Omental fat pad (tissue), 4 donors: Measurements from ENCODE around the gene ZC3H7A. TPM values are rescaled to one million over a fixed set of nuclear protein-coding genes. Genes with fewer than 3 reads are reported as not detected.
"Not testable (repeated sequence)": the region's sequence is repeated elsewhere in the genome, so short reads cannot be mapped to it uniquely, and the experiment has no call there.

Source experiments
- ATAC-seq: fragments of 150-250 bp; one replicate; pipeline ENCODE4 v1.9.1; 2016; ENCODE audit warnings: mild to moderate bottlenecking, moderate library complexity; ENCODE audit not compliant: low FRiP score
- DNase-seq: peaks from one replicate; pipeline ENCODE4 v3.0.0-alpha.2; 2019; ENCODE audit warnings: low spot score
- total RNA-seq, 4 donors: library from RNA; depleted of rRNA; stranded (reverse); fragments of >200 nt; gene quantifications; one replicate each; pipeline ENCODE4 v1.1.0, GENCODE V29; 2016
- TF ChIP-seq, protein P1 (sequence below), 3 donors: fragments of 450-650 bp; IDR thresholded peaks; one replicate each; pipeline ENCODE4 v1.5.1; 2016 to 2017; ENCODE audit warnings: antibody characterized with exemption in 3 of 3, mild to moderate bottlenecking in 3 of 3, moderate library complexity in 2 of 3

ZC3H7A gene
- total RNA-seq, 4 donors from 2014 or later, result 38.0 to 74.7 (median 53.6) TPM

DNA sequence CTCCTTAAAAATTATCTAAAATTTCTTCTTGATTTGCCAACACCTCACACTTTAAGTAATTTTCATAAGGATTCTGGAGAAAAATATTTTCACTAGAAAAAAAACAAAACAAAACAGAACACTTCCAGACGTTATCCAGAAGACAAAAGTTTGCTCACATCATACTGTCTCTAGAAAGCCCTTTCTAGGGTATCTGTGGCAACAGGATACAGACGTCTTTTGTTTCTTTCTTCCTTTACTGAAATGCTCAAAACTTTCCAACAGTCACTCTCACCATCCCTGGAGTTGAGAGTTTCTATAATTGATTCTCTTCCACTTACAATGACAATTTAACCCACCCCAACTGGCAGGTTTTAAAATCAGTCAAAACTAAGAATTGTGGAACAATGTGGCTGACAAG lies 2.6 kb downstream of the ZC3H7A start:
- TF ChIP-seq, protein P1, sequence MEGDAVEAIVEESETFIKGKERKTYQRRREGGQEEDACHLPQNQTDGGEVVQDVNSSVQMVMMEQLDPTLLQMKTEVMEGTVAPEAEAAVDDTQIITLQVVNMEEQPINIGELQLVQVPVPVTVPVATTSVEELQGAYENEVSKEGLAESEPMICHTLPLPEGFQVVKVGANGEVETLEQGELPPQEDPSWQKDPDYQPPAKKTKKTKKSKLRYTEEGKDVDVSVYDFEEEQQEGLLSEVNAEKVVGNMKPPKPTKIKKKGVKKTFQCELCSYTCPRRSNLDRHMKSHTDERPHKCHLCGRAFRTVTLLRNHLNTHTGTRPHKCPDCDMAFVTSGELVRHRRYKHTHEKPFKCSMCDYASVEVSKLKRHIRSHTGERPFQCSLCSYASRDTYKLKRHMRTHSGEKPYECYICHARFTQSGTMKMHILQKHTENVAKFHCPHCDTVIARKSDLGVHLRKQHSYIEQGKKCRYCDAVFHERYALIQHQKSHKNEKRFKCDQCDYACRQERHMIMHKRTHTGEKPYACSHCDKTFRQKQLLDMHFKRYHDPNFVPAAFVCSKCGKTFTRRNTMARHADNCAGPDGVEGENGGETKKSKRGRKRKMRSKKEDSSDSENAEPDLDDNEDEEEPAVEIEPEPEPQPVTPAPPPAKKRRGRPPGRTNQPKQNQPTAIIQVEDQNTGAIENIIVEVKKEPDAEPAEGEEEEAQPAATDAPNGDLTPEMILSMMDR (IDR thresholded peaks at IDR 0.05), result no peak
- ATAC-seq, result no peak
- DNase-seq, result no peak

DNA sequence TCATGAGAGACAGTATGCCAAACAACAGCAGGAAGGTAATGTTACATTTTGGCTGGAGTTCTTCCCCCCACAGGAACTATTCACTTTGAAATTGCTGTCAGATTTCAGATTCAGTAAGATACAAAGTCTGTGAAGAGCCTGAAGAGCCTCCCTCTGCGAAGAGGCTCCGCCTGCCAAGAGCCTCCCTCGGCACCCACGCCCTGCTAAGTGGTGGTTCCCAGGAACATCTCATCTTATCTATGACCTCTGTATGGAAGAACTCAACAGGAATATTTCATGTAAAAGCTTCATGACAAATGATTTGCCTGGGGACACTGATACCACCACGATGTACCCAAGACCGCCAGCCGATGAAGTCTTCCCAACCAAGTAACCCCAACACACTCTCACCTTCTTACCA lies 3.2 kb downstream of the ZC3H7A start:
- DNase-seq (no peak), ATAC-seq (no peak)
- TF ChIP-seq, protein P1 (IDR thresholded peaks at IDR 0.05), result no peak

DNA sequence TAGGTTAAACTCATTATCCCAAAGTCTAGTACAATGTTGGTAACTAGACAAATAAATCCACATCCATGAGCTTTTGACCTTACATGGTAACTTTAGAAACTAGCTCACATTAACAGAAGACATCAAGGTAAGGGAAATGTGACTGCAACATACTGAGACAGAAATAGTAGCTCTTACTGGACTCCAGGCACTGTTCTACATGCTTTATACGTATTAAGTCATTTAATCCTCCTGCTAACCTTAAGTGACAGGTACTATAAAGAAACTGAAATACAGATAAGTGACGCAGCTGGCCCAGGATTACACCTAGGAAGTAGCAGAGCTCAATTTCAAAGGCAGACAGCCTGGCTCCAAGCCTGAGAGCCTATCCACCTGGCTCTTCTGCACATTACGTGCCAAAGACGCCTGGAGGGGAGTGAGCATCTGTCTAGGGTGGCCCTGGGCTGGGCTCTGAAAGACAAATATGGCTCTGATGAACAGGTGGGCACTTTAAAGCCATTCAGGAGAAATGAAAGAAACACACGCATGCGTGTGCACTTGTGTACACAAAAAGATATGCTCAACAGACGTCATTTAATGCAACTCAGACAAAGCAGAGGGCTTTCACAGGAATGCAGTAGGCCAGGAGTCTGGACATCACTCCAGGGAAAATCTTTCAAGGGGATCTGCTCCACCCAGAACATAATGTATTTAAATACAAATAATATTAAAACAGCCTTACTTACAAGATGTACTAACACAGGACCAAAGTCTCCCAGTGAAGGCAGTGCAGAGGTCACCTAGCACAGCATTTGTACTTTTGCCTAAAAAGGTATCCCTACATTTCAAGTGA lies 4.4 kb downstream of the ZC3H7A start:
- no peak for ATAC-seq
- DNase-seq, result no peak
- TF ChIP-seq, protein P1 (IDR thresholded peaks at IDR 0.05), result no peak

DNA sequence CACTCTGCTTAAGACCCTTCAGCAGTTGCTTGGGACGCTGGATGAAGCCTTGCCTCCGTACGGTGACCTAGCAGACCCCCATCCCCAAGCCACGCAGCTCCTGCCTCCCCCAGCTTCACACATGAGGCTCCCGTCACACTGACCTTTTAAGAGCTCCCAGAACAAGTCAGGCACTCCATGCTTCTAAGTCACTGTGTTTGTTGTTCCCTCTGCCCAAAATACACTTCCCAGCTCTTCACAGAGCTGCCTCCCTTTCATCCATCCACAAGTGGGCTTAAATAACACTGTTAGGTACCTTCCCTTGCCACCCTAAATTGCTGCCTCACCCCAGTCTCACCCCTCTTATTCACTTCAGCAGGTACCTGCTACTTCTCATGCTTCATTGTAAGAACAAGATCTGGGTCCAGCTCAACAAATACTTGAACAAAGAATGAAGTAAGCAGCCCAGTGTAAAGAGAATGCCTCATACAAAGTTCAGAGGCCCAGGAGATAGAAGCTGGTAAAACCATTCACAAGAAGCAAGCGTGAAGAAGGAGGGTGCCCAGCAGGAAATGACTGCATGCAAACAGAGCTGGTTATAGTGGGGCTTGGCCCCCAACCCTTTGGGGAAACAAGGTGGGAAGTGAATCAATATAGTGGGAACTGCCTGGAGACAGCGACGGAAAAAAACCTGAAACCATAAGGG lies 5.8 kb downstream of the ZC3H7A start:
- ATAC-seq (no peak), DNase-seq (no peak)
- TF ChIP-seq, protein P1 (IDR thresholded peaks at IDR 0.05), result no peak

DNA sequence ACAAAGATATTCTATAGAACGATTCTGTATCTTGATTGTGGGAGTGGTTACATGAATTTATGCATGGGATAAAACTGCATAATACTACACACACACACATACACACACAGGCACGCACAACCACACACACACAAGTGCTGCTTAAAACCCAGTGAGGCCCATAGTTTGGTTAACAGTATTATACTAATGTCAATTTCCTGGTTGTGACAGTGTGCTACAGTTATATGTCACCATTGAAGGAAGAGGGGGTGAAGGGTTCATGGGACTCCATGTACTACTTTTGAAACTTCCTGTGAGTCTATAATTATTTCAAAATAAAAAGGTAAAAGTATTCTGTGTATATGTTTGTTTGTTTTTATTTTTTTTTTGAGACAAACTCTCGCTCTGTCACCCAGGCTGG lies 8.1 kb downstream of the ZC3H7A start:
- no peak for DNase-seq
- TF ChIP-seq, protein P1 (IDR thresholded peaks at IDR 0.05), result no peak
- no peak for ATAC-seq

DNA sequence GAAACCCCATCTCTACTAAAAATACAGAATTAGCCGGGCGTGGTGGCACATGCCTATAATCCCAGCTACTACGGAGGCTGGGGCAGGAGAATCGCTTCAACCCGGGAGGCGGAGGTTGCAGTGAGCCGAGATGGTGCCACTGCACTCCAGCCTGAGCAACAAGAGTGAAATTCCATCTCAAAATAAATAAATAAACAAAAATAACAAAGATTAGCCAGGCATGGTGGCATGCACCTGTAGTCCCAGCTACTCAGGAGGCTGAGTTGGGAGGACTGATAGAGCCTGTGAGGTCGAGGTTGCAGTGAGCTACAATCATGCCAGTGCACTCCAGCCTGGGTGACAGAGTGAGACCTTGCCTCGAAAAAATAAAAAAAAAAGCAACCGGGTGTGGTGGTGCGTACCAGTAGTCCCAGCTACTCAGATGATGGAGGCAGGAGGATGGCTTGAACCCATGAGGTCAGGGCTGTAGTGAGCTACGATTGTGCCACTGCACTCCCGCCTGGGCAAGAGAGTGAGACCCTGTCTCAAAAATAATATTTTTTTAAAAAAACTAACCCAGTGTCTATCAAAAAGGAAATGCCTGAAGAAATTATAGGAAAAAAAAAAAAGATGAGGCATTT lies 12.0 kb downstream of the ZC3H7A start:
- not testable (repeated sequence) for ATAC-seq

DNA sequence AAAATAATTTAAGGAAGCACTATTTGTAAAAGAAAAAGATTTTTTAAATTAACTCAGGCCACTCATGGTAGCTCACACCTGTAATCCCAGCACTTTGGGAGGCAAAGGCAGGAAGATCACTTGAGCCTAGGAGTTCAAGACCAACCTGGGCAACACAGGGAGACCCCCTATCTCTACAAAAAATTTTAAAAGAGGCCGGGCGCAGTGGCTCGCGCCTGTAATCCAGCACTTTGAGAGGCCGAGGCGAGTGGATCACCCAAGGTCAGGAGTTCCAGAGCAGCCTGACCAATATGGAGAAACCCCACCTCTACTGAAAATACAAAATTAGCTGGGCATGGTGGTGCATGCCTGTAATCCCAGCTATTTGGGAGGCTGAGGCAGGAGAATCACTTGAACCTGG lies 12.7 kb downstream of the ZC3H7A start:
- ATAC-seq, DNase-seq: not testable (repeated sequence)

More for the DNA sequence above, 12.0 kb downstream of the ZC3H7A start:
- DNase-seq, result not testable (repeated sequence)

DNA sequence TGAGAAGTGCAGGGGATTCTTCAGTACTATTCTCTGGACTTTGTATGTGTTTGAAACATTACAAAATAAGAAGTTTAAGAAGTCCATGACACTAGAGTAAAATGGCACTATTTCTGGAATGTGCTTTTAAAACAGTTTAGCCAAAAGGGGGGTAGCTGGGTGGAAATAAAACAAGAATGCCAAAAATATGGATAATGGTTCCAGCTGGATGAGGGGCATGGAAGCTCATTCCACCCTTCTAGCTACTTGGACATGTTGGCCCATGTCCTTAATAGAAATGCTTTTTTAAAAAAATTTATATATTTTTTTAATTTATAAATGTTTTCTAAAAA lies 13.1 kb downstream of the ZC3H7A start:
- no peak for ATAC-seq
- no peak for DNase-seq
- TF ChIP-seq, protein P1 (IDR thresholded peaks at IDR 0.05), result no peak
